HG03097 (cell line): ENCODE data around the gene DACH1.

Experiments
- ATAC-seq: cut with Tn5 transposase; IDR thresholded peaks from one replicate; pipeline ENCODE4 v1.9.1; 2021; ENCODE audit not compliant: unreplicated experiment, low FRiP score

DACH1 gene

DNA sequence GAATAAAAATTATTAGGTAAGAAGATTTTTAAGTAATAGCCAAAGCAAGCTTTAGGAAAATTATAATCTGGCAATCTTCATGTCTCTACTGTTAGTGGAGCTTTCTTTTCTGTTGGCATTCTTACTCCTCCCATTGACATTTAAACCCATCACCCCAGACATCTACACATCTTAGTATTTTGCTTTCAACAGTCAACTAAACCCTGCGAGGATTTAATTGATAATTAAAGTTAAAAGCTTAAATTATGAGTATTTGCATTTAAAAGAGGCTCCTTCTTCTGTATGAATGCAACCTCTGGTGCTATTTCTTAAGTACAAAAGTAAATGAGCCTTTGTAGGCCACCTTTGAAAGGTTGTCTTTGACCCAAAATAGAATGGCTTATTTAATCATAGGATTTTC lies 148.1 kb downstream of the DACH1 start:
- ATAC-seq: no peak

DNA sequence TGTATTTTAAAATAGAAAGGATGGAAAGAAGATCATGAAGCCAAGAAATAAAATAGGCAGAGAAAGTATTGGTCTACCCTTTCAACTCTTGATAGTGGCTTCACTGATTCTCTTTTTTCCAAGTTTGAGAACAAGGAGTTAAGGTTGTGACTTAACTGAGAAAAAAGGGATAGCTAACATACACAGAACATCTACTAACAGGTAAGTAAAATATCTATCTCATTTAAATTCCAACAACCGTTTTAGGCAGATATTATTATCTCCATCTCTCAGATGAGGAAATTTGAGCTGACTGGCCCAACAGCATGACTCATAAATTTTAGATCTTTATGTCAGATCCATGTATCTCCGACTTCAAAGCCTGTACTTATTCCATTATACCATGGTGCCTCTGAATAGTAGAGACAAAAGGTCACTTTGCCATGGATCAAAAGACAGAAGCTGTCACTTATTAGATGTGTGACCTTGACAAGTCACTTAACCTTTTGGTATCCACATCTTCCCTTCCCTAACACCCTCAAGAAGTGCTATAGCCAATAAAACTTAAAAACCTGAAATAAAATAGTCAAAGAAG lies 152.1 kb downstream of the DACH1 start:
- no peak for ATAC-seq

DNA sequence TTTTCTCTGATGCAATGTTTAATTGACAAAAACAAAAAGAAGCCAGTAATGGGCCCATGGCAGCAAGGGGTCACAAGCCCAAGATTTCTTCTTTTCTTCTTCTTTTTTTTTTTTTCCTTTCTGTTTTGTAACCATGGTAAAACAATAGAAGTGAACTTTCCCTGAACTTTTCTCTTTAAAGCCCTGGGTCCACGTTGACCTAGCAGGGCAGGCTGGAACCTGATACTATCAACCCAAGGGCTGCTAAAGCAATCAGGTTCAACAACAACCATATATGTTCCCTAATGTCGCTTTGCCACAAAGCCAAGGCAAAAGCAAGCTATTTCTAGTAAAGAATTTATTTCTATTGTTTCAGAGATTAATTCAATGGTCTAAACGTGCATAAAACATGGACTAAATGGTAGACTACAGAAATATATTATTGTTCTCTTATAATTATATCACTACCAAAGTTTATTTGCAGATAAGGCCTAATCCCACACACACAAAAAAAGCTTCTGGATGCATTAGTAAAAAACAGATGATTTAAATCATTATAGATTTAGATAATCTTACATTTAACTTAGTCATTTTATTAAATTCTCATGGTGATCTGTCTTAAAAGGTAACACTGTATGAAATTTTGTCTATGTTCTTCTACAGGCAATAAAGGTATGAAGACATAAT lies 153.9 kb downstream of the DACH1 start:
- no peak for ATAC-seq

DNA sequence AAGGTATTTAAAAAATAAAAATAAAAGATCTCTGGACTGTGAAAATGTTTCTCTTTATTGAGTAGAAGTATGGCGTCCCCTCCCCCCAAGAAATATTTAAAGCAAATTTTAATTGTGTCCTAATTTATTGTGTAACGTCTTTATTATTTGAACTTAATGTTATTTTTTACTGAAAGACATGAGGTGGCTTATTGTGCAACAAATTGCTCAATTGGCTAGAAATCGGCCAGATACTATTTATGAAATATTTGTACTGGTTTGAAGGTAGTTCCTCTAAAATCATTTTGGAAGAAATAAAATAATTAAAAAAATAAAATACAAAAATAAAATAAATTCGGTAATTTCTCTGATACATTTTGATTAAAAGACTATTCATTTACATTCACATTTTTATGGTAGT lies 162.3 kb downstream of the DACH1 start:
- no peak for ATAC-seq

DNA sequence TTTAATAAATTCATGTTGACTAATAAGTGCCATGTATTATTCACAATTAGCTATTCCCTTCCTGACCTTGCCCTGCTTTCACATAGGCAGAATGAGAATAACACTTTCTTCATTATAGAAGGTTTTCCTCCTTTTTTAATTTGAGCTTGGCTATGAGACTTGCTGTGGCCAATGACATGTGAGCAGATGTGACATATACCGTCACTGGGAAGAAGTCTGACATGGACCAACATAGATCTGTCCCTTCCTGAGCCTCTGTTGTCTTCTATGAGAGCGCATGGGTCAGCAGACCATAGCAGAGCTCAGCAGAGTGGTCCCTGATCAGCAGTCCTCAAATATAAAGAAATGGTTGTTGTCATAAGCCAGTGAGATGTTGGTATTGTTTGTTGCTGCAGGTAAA lies 163.9 kb downstream of the DACH1 start:
- ATAC-seq: no peak

DNA sequence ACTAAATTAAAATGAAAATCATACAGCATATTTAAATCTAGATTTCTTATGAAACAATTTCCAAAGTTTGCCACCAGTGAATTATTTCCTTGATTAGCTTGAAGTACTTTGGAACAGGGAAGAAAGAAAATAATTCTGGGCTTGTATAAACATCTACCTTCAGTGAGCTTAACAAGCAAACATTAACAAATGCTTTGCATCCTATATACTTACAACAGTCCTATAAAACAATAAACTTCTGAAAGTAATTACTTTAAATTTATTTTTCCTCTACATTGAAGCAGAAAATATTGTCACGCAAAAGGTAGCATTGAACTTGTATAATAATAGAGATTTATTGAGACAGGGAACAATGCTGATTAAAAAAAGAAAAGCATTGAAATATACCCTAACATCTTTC lies 164.8 kb downstream of the DACH1 start:
- no peak for ATAC-seq

DNA sequence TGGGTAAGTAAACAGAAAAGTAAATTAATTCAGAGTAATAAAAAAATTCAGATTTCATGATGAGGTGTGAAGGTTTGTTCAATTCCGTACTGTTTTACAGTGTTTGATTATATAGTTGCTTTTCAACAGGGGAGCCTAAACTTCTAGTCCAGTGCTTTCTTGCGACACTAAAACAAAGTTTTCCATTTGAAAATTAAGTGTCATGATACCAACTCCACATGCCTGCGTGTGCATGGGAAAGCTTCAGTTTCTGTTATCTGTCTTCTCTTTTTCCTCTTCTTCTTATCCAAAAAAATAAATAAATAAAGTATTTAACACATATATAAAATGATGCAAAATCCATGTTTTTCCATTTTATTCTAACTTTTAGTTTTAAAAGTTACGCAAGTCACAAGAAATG lies 165.3 kb downstream of the DACH1 start:
- ATAC-seq: no peak

DNA sequence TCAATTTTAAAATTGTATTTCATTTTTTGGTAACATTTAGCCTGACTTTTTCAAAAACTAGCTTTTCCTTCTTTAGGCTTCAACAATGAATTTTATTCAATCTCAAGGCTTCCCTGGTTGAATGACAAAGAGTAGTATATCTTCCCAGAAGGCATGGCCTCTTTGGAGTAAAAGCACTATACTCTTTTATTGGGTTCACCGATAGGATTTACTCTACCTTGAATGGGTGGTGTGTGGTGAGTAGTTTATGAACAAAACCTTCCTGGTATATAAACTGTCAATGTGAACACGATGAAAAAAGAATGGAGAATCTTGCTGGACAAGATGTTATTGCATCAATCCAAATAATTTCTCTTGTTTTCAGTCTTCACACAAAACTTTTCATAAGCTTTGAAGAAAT lies 167.7 kb downstream of the DACH1 start:
- ATAC-seq: no peak

DNA sequence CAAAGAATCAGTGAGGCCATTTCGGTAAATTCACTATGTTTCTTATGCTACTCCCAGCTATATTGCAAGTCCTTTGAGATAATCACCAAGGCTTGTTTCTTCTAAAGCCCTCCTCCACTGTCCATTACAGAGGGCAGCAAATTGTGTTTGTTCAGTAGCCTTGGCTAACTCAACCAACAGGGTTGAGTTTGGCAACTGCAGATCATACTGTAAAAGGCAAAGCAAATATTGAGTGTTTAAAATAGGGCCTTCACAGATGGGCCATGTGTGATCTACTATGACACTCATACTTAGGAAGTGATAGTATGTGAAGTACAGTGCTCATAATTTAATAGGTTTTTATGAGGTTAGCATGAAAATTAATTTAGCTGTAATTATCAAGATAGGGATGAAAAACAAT lies 171.3 kb downstream of the DACH1 start:
- no peak for ATAC-seq

DNA sequence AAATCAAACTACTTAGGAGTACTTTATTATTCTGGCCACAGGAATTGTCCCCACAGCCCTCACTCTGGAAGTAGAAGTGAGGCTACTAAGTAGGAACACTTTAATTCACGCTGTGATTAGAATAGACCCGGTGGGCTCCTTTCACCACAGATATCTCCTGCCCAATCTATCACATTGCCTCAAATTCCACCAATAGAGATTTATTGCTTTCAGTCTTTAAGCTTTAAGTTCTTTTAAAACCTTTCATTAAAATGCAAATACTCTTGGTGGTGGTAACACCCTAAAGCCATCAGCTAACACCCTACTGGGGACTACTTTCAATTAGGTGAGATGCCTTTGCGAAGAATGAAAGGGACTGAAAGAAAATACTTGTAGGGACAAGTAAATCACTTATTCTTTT lies 181.9 kb downstream of the DACH1 start:
- ATAC-seq: no peak

DNA sequence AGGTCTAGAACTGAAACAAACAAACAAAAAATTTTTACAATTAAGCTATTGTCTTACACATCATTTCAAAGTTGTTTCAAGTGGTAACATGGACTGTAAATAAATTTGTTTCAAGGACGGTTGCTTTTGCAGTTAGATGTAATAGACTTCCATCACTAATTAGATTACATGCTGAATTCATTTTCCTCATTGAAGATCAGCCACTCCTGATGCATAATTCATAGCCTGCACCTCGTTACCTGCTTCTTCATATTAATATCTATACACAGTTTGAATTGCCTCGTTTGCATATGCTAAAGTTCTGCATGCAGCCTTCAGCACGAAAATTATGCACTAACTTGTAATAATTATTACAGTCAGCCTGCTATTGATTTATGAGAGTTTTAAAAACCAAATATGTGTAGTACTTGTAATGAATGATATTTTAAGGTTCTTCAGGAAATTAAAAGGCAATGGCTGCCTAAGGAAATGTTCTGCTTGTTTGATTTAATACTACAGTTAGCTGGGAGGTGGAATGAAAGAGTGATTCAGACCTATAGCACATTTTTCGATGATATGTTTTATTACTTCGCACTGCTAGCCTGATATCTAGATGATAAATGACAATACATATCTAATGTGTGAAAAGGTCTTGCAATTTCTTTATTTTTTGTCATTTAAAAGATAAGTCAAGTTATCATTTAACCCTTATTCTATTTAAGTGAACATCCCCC lies 184.9 kb downstream of the DACH1 start:
- no peak for ATAC-seq

DNA sequence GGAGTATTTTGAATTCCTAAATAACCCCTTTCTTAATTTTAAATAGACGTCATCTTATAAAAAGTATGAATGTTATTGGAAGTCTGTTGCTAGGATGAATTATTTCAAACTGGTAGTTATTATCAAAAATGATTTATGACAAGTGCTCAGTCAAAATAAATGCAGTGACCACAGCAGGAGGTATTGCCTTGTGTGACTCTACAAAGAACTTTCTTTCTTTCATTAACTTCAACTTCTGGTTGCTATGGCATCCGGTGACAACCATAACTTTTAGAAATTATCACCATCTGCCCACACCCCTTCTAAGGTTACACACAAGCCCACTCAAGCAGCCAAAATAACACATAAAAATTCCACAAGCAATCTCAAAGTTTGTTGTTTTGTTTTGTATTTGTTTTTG lies 189.9 kb downstream of the DACH1 start:
- ATAC-seq: no peak

DNA sequence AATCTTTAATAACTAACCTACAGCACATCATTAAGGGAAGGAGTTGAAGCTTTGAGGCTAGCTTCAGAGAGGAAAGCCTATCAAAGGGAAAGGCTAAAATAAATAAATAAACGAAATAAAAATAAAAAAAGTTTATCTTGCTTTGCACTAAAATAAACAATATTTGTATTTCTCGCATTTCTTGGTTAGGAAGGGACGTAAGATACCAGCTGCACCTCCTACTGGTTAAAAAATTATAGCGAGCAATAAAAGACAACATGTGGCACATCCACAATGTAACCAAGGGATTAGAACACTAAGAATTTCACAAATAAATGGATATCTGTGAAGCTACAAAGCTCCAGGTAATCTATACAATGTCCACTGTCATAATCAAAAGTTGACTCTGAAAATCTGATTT lies 194.5 kb downstream of the DACH1 start:
- no peak for ATAC-seq

DNA sequence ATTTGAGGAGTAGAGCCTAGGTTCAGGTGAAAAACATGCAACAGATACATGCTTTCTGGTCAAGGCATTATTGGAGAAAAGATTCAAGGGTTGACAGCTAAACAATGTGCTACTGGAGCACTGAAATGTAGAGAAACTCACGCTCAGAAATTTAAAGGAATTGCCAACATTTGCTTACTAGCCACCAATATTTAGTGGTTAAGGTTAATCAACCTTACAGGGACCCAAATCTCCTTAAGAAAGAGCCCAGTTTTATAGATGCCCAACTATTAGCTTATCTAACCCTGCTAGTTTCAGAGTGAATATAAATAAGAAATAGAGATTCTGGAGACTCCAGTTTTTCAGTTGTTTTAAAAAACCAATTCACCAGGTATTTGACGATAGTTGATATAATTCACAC lies 203.6 kb downstream of the DACH1 start:
- ATAC-seq: no peak

DNA sequence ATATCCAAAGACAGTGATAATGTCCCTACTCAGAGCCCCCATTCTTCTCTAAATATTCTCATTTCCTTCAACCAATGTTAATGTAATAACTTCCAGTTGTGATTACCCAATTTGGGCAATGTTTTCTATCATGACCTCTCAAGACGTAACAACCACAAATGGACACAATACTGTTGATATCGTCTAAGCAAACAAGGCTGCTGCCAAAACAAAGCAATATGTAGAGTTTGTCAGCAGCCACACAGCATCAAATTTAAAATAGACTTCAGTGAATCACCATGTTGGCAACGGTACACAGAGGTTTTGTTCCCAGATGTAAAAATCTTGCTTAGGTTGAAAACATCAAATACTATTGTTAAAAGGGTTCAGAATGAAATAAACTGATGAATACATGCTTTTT lies 205.1 kb downstream of the DACH1 start:
- no peak for ATAC-seq

DNA sequence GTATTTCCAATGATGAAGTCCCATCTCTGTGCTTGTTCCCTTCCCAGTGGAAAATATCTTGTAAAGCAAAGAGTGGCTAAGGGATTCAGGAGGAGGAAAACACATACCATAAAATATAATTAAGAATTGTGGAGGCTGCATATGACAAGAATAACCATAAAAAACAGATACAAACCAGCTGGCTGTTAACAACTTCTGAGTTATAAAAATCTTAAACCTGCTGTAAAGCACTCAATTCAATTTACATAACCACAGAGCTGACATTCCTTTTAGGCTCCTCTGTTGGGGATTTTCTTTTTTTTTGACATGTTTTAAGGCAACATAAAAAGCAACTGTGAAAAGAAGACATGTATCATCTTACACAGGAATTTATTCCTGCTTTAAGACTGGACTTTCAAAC lies 207.6 kb downstream of the DACH1 start:
- no peak for ATAC-seq

DNA sequence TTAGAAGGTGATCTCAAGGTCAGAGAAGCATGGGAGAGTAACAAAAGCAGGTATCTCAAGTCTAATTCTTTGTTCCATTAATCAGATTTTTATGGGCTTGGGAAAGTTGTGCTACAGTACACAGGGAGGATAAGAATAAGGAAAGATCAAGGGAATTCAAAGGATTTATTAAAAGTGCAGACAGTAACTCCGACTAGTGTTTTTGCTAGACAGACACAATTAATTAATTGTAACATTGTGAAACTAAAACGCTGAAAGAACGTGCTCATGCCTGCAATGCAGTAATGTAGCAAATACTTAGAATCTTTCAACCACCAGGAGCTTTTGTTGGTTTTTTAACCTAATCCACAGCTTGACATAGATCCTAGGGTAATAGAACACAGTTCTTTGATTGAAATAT lies 221.5 kb downstream of the DACH1 start:
- ATAC-seq: no peak

DNA sequence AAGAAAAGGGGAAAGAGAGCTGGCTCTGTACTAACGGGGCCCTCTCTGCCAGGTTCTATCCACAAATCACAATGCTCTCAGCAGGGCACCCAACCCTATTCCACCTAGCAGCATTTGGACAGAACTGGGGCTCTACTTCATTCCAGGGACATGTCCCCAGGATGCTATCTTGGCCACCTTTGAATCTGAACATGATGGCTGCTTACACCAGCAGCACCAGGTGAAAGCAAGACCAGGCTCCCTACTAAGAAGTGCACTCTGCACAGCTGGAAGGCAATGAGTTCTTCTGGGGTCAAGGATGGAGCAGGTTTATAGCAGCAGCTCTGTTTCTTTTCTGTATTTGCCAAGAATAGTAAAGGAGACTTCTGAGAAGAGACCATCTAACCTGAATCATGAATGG lies 222.4 kb downstream of the DACH1 start:
- ATAC-seq: no peak

DNA sequence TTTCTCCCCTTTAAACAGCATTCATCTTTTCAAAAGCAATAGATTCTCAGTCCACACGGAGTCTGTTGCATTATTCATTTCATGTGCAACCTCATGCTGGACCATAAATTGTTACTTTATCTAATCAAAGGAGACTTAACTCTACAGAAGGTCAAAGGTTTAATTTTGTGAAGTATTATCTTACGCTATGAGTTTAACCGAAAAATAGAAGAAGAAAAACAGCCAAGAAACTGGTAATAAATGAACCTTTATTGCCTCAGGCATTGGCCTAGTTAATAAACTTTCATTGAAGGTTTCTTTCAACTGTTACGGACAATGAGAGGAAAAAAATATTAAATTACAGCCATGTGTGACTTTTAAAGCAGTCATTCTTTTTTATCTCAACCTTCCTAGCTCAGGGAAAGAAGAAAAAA lies 223.6 kb downstream of the DACH1 start:
- no peak for ATAC-seq

DNA sequence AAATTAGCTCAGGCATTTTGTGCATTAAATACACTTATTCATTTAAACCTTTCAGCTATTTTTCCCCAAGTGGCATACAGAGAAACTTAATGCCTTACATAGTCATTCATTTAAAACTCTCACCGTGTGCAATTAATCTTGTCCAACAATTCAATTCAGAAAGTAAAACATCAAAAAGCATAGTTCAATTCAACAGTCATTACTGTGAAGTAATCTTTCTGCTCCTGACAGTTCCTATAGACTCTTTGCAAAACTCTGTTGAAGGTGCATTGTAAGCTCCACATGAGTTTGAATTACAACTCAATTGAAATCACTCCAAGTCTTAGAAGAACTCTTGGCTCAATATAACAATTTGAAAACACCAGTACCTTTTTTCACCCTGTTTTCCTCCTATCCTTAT lies 228.3 kb downstream of the DACH1 start:
- no peak for ATAC-seq

DNA sequence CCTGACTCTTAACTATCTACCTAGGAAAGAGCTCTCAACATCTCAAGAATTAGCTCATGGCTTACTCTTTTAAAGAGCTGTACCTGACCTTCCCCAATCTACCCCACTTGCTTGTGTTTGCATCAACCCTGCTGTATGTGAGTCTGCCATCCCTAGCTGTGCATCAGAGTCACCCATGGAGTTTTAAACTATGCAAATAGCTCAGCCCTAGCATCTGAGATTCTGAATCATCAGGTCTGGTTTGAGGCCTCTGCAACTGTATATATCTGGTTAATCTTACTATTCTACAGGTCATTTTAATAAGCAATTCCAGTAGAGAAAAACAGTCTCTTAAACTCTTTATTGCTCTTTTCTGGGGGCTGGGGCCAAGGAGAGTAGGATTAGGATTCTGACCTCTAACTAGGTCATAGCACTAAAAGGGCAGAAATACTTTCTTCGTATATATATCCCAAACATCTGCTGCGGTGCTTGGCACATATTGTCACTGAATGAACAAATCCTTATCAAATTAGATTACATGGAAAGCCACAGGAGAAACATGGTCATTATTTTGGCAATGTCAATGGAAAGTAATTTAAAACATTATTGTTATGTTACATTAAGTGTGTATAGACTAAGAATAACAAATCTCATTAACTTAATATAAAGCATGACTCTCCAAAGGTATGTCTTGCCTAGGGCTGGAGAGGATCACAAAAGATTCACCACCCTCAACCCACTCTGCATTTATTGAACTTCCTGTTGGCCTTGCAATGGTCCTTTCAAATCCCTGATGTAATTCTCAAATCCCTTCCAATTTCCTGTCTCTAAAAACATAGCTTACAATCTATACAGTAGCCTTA lies 232.2 kb downstream of the DACH1 start:
- ATAC-seq: no peak
